Uterus (tissue), 2 donors: Measurements from ENCODE around the gene FYTTD1.

Source experiments
- POLR2A ChIP-seq, 2 donors: fragments of 450-650 bp; IDR thresholded peaks; one replicate each; pipeline ENCODE4 v1.6.1; 2016; ENCODE audit warnings: antibody characterized with exemption in 2 of 2, mild to moderate bottlenecking in 1 of 2, moderate library complexity in 1 of 2
- TF ChIP-seq, protein P1 (sequence below), 4 experiments: fragments of 200-600 bp in 2 of 4; fragments of 450-650 bp in 2 of 4; sonication (generic) in 2 of 4; IDR thresholded peaks; one replicate each; pipeline ENCODE4 v1.5.1; 2016 to 2019; ENCODE audit warnings: antibody characterized with exemption in 4 of 4, mild to moderate bottlenecking in 2 of 4, moderate library complexity in 1 of 4

DNA sequence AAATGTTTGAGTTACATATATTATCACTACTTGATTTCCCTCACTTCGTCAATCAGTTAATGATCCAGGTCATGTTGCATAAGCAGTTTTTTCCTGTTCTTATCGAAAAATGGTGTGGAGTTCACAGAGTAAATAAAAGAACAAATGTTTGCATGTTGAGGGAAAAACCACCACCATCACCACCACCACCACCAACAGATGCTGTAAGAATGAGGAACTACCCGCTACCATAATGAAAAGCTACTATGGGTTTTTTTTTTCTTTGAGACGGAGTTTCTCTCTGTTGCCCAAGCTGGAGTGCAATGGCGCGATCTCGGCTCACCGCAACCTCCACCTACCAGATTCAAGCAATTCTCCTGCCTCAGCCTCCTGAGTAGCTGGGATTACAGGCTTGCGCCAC lies 40.5 kb upstream of the FYTTD1 start:
- TF ChIP-seq, protein P1, sequence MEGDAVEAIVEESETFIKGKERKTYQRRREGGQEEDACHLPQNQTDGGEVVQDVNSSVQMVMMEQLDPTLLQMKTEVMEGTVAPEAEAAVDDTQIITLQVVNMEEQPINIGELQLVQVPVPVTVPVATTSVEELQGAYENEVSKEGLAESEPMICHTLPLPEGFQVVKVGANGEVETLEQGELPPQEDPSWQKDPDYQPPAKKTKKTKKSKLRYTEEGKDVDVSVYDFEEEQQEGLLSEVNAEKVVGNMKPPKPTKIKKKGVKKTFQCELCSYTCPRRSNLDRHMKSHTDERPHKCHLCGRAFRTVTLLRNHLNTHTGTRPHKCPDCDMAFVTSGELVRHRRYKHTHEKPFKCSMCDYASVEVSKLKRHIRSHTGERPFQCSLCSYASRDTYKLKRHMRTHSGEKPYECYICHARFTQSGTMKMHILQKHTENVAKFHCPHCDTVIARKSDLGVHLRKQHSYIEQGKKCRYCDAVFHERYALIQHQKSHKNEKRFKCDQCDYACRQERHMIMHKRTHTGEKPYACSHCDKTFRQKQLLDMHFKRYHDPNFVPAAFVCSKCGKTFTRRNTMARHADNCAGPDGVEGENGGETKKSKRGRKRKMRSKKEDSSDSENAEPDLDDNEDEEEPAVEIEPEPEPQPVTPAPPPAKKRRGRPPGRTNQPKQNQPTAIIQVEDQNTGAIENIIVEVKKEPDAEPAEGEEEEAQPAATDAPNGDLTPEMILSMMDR (IDR thresholded peaks at IDR 0.05), result no peak
- TF ChIP-seq POLR2A (IDR thresholded peaks at IDR 0.05), result no peak
